NCI-H526 (cell line): ENCODE measurements around the gene SOX18.

ENCODE experiments used
- DNase-seq, 2 experiments: peaks; one replicate each; lab custom pipeline; 2025; lab: John Stamatoyannopoulos, UW

SOX18 gene

GRCh38 chr20:64052987-64053840 is 3.8 kb upstream of the SOX18 start:
- no peak for DNase-seq

GRCh38 chr20:64052326-64052722 is 2.9 kb upstream of the SOX18 start:
- no peak for DNase-seq

GRCh38 chr20:64051561-64052325 is 2.3 kb upstream of the SOX18 start:
- no peak for DNase-seq

GRCh38 chr20:64051033-64051452 is 1.6 kb upstream of the SOX18 start:
- no peak for DNase-seq

GRCh38 chr20:64050261-64051032 is 1.0 kb upstream of the SOX18 start:
- DNase-seq: no peak

- DNase-seq: no peak
Measured at GRCh38 chr20:64049878-64050260, 430 bp upstream of the SOX18 start.

GRCh38 chr20:64048402-64049044 is 916 bp downstream of the SOX18 start:
- DNase-seq: no peak

- peak in 1 of 2 experiments; percentile 52 for DNase-seq
Measured at GRCh38 chr20:64047968-64048401, 1.5 kb downstream of the SOX18 start.

GRCh38 chr20:64047046-64047389 is 2.4 kb downstream of the SOX18 start:
- no peak for DNase-seq

- DNase-seq: no peak
Measured at GRCh38 chr20:64045346-64046011, 4.0 kb downstream of the SOX18 start.

GRCh38 chr20:64044484-64045247 is 4.8 kb downstream of the SOX18 start:
- no peak for DNase-seq

GRCh38 chr20:64043768-64044167 is 5.7 kb downstream of the SOX18 start:
- DNase-seq: no peak

GRCh38 chr20:64042054-64042781 is 7.2 kb downstream of the SOX18 start:
- peak in 1 of 2 experiments; percentile 53 for DNase-seq

- no peak for DNase-seq
Measured at GRCh38 chr20:64041781-64042053, 7.7 kb downstream of the SOX18 start.

- no peak for DNase-seq
Measured at GRCh38 chr20:64041040-64041780, 8.2 kb downstream of the SOX18 start.

GRCh38 chr20:64040231-64041039 is 9.0 kb downstream of the SOX18 start:
- DNase-seq: no peak

GRCh38 chr20:64039293-64040160 is 9.9 kb downstream of the SOX18 start:
- DNase-seq: no peak
